Brain pericyte (primary cell): ENCODE data around the gene CFAP97.
"Not testable (repeated sequence)": the region's sequence is repeated elsewhere in the genome, so short reads cannot be mapped to it uniquely, and the experiment has no call there.

ENCODE experiments used
- DNase-seq: peaks from one replicate; pipeline ENCODE4 v3.0.0-alpha.2; 2012; ENCODE audit warnings: low read depth, low spot score

CFAP97 gene

GRCh38 chr4:185222598-185222997 is 18.8 kb upstream of the CFAP97 start:
- no peak for DNase-seq

DNA sequence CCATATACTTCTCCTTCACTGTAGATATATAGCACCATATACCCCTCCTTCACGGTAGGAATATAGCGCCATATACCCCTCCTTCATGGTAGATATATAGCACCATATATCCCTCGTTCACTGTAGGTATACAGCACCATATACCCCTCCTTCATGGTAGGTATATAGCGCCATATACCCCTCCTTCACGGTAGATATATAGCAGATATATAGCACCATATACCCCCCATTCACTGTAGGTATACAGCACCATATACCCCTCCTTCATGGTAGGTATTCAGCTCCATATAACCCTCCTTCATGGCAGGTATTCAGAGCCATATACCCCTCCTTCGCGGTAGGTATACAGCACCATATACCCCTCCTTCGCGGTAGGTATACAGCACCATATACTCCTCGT is 18.1 kb upstream of the CFAP97 start:
- no peak for DNase-seq

GRCh38 chr4:185221491-185221890 is 17.7 kb upstream of the CFAP97 start:
- no peak for DNase-seq

GRCh38 chr4:185219551-185220344 is 15.9 kb upstream of the CFAP97 start:
- DNase-seq, result no peak

DNA sequence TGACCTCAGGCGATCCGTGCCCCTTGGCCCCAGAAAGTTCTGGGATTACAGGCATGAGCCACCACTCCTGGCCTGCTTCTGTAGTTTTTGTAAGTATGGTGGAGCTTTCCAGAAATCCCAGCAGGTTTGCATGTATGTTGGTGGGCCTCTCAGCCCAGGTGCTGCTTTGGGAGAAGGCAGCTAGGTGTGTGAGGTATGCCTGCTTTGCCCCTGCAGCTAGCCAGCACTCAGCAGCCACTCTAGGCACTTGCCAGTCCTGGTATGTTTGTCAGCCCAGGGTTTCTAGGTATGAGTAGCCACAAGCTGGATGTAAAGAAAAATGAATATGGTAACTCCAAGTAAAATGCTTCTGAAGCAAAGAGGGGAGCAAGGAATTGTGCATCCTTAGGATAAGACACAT is 14.5 kb upstream of the CFAP97 start:
- no peak for DNase-seq

GRCh38 chr4:185217408-185217975 is 13.7 kb upstream of the CFAP97 start:
- no peak for DNase-seq

DNA sequence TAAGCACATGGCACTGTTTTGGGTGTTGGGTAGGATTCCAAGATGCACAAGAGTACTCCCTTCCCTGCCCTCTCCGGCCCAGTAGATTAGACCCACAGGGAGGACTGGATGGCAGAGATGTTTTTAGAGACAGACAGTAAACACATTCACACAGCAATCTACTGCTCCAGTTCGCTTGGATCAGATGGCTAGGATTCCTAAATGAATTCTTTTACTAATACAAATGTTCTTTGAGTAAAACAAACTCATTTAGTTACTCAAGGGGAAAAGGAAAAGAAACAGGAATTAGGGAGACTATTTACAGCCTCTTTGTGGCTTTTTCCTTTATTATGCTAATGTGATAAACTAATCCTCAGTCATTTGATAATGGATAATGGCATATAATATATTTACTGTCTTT is 11.5 kb upstream of the CFAP97 start:
- DNase-seq, result no peak

DNA sequence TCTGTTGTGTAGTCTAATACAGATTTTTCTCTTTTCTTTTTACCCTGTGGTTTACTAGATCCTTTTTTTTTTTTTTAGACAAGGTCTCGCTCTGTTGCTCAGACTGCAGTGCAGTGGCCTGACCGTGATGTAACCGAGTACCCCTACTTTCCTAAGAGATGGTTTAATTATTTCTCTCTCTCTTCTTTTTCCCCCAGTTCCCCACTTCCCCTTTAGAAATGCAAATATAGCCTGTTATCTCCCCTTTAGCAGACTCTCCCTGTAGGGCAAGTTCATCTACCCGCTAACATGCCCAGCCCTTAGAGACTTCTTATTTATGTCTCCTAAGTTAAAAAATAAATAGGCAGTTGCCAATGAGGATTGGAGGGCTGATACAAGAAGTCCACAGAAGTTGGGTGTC is 10.1 kb upstream of the CFAP97 start:
- no peak for DNase-seq

DNA sequence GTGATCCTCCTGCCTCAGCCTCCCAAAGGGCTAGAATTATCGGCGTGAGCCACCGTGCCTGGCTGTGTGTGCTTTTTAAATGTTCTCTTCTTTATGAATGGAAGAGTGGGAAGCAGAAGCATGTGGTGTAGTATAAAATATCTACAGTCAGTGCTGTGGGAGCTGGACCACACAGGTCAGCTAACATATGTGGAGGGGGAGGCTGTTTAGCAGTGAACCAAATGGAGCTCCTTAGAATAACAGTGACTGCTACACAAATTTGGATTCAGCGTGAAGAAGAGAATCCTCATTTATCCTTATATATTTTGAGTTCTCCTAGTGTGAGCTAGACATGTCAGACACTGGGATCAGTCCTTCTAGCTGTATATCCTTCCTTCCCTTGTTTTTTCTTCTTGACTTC is 8.8 kb upstream of the CFAP97 start:
- DNase-seq, result no peak

- DNase-seq, result no peak
Observed at GRCh38 chr4:185211641-185212040, 7.8 kb upstream of the CFAP97 start.

GRCh38 chr4:185211035-185211434 is 7.2 kb upstream of the CFAP97 start:
- no peak for DNase-seq

- DNase-seq, result peak; percentile 31
Observed at GRCh38 chr4:185210102-185210981, 6.5 kb upstream of the CFAP97 start.

- not testable (repeated sequence) for DNase-seq
Observed at GRCh38 chr4:185209852-185210101, 6.0 kb upstream of the CFAP97 start.

- DNase-seq, result no peak
Observed at GRCh38 chr4:185209031-185209851, 5.4 kb upstream of the CFAP97 start, which contains the start of gene SNX25. Gene SNX25, plus strand, starts transcription at chr4:185209598. Its CDS starts 229 bp downstream, at chr4:185209827.

DNA sequence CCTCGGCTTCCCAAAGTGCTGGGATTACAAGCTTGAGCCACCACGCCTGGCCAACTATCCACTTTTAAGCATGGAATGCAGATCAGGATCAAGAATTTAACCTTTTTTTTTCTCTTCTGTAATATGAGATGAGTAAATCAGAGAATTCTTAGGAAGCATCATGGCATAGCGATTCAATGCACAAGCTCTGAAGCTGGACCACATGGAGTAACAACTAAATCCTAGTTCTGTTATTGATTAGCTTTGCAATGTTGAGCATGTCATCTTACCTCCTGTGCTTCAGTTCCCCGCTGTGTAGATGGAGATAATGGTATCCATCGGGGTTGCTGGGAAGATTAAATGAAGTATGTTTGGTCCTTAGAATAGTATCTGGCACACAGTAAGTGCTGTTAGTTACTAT is 3.7 kb upstream of the CFAP97 start:
- no peak for DNase-seq

- no peak for DNase-seq
Observed at GRCh38 chr4:185205697-185206342, 2.0 kb upstream of the CFAP97 start.

- not testable (repeated sequence) for DNase-seq
Observed at GRCh38 chr4:185205073-185205472, 1.3 kb upstream of the CFAP97 start.

DNA sequence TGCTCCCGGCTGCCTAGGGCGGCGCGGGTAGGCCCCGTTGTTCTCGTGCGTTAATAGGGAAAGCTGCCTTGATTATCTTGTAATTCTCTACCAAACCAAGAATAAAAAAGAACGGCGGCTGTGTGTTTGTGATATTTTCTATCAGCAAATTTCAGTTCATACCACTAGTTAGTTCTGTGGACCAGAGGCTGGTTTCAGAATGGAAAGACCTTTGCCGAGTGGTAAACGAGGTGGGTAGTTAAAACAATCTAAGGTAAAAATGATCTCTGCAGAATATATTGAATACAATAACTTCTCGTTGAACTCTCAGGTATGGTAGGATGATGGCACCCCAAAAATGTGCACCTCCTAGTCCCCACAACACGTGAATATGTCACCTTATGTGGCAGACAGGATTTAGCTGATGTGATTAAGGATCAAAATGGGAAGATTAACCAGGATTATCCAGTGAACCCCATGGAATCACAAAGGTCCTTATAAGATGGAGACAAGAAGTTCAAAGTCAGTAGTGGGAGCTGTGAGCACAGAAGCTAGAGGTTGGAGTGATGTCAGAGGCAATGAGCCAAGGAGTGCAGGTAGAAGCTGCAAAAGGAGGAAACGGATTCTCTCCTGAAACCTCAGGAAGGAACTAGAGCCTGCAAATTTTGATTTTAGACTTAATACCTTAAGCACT is 574 bp upstream of the CFAP97 start:
- no peak for DNase-seq

GRCh38 chr4:185202984-185203485 is 765 bp downstream of the CFAP97 start:
- DNase-seq, result no peak
